HCEC 1CT (cell line): ENCODE measurements around the gene TMOD1.

Experiments used
- DNase-seq: peaks from one replicate; pipeline ENCODE4 v3.0.0-alpha.2; 2017

The TMOD1 gene

DNA sequence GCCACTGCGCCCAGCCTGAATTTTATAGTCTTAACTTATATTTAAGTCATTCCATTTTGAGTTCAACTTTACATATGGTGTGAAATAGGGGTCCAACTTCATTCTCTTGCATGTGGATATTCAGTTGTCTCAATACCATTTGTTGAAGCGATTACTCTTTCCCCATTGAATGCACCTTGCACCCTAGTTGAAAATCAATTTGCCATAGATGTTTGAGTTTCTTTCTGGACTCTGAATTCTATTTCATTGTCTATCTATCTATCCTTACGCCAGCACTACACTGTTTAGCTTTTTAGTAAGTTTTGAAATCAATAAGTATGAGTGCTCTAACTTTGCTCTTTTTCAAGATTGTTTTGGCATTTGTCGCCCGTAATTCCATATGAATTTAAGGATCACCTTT, 49.8 kb downstream of the TMOD1 start:
- no peak for DNase-seq

DNA sequence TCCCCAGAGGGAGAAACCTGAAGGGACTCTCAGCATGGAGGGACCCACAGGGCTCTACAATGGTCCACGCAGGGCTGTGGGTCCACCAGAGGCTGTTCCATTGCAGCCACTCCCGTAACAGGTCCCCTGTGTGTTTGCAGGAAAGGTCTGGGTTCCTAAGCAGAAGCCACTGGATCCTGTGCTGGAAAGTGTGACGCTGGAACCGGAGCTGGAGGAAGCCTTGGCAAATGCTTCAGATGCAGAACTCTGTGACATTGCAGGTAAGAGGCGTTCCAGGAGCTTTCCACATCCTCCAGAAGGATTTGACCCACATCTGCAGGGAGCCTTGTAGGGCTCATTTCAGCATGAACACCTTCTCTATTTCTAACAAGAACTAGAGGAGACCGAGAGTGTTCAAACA, 51.7 kb downstream of the TMOD1 start:
- no peak for DNase-seq

DNA sequence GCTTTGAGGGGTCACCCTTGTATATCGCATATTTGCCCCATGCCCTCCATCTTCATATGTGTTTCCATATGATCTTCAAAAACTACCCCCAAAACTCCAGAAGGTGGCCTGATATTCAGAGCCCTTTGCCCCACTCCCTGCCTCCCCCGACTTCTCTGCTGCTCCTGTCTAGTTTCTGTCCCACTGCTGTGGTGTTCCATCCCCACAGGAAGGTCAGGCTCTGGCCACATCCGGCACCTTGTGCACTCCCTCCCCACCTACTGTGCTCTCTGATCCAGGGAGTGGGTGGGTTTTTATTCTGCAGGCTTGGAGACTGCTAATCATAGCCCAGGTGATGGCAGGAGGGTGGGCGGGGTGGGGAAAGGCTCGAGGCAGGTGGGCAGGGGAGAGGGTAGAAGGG, 52.4 kb downstream of the TMOD1 start:
- DNase-seq: no peak

DNA sequence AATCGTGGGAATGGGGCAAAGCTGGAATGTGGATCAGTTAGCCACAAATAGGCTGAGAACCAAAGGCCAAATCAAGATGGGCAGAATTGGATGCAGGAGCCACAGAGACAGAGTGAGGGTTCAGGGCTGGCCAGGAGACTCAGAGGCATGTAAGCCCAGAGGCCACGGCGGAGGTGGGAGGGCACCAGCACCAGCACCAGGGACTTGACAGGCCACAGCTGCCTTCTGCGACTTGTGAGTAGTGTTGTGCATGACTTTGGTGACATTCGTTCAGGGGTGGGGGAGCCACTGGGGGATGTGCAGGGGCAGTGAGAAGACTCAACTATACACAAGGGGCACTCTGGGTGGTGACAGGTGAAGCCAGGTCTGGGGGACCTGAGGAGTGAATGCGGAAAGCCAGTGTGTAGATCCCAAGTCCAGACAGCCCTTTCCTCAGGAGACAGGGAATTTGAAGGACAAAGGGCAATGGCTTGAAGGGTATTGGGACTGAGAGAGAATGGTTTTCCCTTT, 53.2 kb downstream of the TMOD1 start:
- no peak for DNase-seq

DNA sequence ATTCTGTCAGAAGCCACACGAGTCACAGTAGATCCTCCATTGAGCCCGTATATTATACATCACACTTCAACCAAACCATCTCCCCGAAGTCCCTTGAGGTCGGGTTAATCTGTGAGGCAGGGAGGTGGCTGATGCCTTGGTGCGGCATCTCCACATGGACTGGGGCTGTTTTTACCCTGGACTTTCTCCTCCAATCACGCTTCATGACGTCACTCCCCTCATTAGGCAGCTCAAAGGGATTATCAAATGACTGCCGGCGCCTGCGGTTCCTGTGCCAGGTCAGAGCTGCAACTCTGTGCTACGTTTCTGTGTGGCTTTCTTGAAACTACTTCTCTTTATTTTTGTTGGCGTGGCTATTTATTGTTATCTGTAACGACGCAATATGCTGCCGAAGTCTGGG, 53.7 kb downstream of the TMOD1 start:
- DNase-seq: no peak

DNA sequence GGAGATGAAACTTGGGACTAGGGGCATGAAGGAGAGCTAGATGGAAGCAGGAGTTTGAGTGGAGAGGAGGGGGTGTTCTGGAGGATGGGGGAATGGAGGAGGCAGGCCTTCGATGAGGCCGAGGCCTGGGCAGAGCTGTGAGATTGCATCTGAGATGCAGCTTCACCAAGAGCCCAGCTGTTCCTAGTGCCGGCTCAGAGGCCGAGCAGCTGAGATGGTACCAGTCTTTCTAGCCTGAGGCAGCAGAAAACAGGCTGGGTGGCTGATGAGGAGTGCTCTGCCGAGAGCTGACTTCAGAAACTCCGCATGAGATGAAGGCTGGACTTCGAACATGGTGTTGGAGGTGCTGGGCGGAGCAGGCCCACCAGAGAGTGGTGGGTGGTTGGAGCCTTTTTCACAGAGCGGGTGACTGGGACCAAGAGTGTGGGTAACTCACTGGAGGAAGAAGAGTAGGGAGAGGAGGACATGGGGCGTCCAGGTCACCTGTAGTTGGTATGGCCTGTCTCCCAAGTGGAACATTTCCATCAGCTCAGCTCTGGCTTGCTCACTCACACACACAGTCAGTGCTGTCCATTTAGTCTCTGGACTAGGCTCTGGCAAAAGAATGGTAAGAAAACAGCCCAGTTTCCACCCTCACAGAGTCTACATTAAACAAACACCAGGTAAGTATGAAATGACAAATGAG, 54.7 kb downstream of the TMOD1 start:
- no peak for DNase-seq

DNA sequence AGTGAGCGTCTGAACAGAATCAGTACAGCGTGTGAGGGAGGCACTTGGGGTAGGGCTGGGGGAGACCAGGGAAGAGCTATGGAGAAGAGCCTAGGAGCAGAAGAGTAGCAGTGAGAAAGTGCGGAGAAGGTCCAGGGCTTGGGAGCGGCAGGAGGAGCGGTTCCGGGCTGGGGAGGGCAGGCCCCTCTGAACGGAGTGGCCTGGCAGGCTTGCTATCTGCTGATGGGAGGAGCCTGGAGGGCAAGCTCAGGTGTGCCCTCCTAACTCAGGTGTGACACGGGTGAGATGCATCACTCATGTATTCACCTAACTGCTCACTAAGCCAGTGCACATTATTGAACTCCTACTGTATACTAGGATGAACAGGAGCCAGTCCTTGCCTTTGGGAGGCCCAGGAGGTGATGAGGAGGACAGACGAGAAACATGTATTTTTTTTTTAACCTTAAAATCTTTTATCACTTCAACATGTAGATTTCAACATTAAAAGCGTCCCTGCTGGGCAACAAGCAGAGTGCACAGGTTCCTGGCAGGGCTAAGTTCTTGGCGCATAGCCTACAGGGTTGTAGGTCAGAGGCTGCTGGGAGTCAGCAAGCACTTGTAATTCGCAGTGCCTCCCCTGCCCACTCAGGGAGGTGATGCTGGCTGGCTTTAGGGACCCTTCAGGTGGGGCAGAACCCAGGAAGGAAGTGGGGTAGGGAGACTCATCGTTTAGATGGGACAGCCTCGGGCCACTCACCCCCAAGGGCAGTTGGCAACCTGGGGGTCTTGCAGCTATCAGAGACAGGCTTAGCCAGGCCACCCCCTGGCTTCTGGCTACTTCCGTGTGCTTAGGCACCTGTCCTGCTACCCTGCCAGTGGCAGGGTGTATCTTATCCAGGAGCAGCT, 55.5 kb downstream of the TMOD1 start:
- no peak for DNase-seq

DNA sequence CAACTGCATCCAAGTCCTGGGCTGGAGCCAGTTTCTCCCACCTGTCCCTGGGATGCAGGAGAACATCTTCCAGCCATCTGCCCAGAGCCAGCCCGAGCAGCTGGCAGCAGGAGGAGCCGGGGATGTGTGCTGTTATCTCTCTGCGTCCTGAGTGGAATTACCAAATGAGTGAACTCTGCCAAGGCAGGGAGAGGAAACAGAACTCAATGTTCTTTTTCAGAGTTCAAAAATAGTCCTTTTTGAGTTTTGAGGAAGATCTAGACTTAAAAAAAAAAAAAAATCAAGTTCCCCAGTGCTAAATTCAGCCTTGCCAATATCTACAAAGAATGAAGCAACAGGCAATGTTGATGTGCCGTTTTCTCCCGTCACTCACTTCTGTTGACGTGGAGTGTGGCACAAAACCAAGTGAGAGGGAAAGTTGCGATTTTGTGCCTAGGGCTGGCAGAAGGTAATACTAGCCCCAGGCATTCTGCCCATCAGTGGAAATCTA, 56.2 kb downstream of the TMOD1 start:
- no peak for DNase-seq

DNA sequence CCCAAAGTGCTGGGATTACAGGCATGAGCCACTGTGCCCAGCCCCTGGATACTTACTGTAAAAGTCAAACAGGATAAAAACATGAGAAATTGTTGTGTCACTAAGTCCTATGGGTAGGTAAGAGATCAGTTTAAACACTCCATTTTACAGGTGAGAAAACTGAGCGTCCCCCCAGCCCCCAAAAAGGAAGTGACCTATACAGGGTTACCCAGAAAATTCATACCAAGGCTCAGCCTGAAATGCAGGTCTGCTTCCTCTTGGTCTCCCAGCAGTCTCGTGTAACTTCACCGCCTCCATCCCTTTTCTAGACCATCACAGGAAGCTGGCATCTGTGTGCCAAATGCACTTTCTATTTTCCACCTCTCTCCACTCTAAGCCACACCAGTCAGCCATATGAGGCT, 57.2 kb downstream of the TMOD1 start:
- no peak for DNase-seq

DNA sequence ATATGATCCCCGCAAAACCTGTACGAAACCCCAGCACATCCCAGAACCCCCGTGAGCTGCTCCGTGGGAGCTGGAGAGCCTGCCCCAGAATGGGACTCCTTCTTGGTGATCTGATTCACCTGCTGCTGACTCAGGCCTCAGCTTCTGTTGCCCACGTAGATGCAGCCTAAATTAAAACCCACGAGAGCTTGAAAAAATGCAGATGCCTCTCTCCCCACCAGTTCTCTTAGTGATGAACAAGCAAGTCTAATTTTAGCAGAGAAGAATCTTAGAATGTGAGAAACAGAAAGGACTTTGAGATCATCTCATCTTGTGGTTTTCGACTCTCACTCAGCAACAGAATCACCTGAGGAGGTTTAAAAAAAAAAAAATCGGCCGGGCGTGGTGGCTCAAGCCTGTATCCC, 57.6 kb downstream of the TMOD1 start:
- DNase-seq: no peak

DNA sequence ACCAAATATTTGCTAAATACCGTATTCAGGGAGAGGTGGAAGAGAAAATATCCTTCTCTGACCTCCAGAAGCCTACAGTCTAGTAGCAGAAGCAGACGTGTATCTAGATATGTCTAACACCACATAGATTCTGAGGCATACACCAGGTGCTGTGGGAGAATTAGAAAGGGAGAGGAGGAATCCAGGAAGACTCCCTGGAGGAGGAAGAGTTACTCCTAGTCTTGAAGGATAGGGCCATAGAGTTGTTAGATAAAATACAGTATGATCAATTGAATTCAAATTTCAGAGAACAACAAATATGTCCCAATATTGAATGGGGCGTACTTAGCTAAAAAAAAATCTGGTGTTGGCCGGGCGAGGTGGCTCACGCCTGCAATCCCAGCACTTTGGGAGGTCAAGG, 58.7 kb downstream of the TMOD1 start:
- DNase-seq: no peak

DNA sequence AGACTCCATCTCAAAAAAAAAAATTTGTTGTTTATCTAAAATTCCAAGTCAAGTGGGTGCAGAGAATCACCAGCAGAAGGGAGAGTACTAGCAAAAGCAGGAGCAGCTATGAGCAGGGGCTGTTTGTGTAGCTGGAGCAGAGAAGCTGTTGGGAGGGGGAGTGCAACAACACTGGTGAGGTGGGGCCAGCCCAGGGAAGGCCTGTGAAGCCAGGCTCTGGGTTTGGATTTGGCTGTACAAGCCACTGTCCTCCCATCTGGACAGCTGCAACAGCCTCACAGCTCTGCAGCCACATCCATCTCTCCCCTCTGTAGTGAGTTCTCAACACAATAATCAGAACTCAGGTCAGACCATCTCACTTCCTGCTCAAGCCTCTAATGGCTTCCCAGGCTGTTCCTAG, 59.4 kb downstream of the TMOD1 start:
- no peak for DNase-seq

DNA sequence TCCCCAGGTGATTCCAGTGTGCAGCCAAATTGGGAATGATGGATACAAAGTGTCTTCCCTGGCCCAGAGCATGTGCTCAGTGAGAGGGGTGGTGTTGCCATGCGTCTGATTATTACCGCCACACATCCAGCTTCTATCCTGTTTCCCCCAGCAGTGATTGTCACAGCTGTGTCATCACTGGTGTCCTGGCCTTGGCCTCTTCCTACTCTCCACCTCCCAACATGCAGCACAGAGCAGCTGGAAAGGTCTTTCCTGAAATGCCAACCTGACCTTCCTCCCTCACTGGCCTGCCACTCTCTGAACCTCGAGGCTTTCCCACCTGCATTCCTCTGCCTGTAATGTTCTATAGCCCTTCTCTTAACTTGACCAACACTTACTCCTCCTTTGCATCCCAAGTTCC, 60.0 kb downstream of the TMOD1 start:
- DNase-seq: no peak

DNA sequence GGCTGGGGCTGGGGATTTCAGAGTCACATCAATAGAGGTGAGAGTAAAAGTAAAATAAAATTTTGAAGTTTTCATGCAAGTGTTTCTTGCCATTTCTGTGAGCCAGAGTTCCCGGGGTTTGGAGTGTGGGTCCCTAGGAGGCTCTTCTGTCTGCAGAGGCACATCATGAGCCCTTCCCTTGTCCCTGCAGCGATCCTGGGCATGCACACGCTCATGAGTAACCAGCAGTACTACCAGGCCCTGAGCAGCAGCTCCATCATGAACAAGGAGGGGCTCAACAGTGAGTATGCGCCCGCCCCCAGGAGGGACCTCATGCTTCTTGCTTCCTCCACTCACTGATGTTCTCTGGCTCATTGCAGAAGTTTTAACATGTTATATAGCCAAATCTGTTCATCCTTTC, 61.1 kb downstream of the TMOD1 start:
- no peak for DNase-seq

DNA sequence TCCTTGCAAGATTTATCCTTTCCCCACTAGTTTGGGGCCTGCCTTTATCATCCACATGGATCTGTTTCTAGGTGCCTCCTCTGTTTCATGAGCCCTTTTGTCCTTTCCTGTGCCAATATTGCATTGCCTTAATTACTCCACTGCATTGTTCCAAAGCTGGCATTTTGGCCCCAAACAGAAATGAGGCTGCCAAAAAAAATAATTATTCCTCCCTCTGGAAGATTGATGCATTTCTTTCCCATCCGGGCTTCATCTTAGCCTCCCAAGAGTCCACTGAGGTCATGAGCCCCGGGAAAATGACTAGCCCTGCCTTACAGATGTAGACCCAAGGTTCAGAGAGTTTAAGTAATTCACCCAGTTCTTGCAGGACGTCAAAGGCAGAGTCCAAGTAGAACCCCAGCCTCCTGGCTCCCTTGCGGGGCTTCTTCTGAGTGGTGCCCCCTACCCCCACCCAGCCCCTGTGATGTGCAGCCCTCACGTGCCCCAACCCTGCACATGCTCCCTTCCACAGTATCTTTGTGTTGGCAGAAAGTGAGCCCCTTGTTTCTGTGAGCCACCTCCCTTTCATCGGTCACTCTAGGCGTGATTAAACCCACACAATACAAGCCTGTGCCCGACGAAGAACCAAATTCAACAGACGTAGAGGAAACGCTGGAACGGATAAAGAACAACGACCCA, 62.1 kb downstream of the TMOD1 start:
- DNase-seq: no peak

DNA sequence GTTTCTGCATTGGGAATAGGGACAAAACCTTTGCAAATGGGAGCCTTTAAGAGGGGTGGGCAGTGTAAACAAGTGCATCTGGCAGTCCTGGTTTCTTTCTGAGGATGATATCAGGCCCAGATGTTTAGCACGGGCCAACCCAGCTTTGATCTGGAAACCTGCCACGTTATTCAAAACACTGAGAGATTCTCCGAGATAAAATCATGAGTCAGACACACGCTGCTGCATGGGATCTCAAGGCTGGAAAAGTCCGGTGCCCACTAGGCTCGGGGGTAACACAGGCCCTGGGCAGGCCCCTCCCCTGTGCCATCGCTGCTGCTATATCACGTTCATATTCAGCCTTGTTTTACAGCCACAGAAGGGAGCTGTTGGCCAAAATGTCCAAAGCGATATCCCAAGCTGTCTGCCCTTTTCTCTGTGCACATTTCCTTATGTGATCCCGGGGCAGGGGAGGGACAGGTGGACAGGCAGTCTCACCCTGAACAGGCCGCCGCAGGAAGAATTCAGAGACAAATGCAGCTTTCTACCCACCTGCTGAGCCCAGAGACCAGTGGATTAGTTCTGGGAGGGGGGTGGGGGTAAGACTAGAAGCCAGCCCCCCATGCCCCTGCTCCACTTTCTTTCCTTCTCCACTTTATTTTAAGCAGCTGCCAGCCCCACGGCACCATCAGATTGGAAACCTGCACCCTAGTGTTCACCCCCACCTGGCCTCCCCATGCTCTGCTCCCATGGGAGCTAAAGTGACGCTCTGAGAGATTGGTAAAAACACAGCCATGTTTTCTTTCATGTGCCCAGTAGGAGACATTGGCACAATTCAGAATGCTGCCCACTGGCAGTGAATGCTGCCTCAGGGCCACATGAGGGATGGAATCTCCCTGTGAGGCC, 63.1 kb downstream of the TMOD1 start:
- DNase-seq: peak; percentile 67

DNA sequence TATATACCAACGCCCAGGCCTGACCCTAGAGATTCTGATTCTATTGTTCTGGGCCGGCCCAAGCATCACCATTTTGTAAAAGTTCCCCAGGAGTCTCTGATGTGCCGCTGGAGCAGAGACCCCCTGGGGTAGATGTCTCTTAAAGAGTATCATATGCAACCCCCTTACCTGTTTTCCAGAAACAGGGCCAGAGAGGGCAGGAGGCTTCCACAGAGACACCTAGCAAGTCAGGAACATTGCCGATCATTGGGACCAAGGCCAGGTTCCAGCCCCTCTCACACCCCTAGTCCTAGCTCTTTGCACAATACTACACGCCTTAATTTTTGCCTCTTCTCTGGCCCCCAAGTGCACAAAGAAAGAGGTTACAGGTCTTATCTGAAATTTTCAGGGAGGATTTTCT, 63.8 kb downstream of the TMOD1 start:
- DNase-seq: no peak

DNA sequence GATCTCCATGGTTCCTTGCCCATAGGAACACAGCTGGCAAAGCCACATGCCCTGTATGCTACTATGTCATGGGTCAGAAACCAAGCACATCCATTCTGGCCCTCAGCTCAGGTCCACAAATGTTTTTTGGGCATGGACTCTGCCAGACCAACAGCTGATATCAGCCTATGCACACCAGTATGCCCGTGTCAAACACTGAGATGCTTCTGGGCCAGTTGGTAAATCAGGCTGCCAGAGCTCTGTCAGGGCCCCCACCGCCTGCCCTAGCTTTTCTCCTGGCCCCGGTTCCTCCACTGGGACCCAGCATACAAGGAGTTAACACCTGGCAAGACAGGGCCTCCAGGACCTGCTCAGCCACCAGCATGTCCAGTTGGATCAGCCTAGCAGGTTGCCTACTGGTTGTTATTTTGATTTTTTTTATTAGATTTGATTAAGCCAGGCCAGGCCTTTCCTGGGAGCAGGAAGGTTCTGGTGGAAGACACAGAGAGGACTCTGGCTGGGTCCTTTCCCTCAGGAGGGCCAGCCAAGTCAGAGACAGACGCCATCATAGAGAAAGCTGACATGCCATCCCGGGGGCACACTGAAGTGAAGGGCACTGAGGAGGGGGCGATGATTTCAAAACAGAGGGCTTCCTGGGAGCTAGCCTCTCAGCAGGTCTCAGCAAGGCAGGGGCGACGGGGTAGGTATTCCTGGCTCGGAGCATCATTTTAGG, 65.9 kb downstream of the TMOD1 start:
- DNase-seq: no peak

DNA sequence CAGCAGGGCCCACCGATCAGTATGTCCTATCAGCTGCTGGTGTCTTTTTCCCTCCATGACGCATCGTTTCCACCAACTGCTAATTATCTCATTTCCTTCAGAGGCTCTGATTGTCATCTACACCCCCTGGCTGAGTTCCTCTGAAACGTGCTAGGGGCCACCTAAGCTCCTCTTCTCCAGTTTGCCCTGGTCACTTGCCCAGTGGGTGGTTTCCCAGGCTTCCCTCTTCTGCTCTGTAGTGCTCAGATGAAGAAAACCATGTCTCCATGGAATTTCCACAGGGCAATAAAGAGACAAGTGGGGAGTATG, 66.4 kb downstream of the TMOD1 start:
- no peak for DNase-seq

DNA sequence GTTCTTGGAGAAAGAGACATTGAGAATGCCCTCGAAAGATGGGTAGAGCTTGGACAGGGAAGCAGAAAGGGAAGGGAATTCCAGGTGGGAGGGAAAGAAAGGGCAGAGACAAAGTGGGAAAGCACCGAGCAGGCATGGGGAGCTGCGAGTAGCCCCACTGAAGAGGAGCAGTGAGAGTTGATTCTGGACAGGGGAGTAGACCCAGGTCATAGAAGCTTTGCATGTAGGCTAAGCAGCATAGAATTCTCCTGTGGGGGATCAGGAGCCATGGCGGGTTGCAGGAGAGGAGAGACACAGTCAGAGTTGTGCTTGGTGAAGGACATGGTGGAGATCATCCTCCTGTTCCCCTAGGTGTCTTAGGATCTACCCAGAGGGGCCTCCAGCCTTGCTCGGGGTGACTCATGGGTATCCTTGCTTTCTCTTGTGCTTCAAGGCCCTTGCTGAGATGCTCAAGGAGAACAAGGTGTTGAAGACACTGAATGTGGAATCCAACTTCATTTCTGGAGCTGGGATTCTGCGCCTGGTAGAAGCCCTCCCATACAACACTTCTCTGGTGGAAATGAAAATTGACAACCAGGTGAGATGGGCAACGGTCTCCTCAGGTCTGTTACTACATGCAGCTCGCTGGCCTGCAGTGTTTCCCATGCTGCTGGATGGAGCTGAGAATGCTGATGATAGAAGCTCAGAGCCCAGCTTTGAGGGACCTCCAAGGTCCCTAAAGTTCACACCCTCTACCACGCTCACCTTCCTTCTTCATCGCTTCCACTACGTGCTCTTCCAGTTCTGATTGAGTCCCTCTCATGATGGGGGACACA, 67.2 kb downstream of the TMOD1 start:
- no peak for DNase-seq

DNA sequence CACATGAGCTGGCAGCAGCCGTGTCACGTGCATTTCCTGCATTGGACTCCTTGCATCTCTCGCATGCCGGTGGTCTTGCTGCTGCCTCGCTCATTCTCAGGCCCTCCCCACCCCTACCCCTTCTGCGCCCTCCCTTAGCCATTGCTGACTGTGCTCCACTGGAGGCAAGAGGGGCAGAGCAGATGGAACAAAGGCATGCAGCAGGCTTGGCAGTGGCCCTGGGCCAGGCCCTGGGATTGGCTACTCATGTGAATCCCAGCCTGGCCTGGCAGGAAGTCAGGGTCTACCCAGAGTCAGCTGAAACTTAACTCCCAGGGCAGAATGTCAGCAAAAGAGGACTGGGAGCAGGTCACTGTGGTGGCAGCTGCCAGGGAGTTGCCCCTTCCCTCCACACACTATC, 69.4 kb downstream of the TMOD1 start:
- DNase-seq: no peak
